Activated T-helper 9 cell treated with anti-CD3 and anti-CD28 coated beads, Interleukin-2, amount 50 U/mL, for 16 hours (primary cell): ENCODE data around the gene LURAP1L.

Source experiments
- DNase-seq: peaks from one replicate; pipeline ENCODE4 v3.0.0-alpha.2; 2020; ENCODE audit warnings: low read depth

The LURAP1L gene

DNA sequence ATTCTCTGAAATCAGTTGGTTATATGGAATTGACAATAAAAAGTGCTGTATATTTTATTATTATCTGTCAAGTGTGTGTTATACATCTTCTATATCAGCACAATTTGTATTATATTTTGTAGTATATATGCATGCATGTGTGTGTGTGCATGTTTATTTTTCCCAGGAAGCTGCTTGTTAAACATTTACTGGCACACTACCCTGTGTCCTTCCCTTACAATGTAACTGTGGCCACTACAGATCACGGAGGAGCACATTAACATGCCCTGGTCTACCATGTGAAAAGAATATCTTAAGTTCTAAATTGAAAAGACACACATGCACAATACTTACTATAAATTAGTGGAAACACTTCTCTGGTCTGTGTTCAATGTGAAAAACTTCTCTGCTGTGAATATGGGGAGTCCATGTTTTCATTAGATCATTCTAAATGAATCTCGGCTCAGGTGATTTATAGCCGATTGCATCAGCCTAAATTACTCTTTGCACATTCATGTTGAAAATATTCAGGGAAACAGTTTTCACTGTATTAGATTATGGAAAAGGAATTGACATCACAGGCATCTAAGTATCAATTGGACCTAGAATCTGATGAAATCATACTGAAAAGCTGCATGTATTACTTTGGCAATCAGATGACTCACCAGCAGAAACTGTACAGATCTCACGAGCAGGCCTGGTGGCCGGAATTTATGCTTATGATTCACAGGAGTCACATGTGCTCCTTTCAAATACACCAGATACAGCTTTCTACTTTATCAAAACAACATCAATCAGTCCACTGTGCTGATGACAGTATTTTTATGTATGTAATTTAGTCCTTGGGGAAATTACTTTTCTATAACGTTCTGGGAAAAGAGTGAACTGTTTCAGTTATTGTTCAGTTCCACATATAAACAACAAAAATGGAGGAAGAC is 39.4 kb downstream of the LURAP1L start:
- DNase-seq: no peak

DNA sequence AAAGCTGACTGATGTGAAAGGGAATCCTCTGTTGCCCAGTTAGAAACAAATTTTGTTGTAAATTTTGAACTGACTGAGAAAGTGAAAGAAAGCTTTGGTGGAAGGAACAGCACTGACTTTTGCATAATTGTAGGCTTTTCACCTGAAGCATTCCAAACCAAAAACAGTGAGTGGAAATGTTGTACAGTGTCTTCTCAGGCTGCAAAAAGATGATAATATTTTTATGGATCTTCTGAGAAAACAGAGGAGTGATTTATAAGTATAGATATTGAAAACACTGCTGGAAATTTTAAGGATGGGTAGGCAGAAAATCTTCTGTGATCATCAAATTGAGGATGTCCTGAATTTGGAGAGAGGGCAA is 40.0 kb downstream of the LURAP1L start:
- no peak for DNase-seq

DNA sequence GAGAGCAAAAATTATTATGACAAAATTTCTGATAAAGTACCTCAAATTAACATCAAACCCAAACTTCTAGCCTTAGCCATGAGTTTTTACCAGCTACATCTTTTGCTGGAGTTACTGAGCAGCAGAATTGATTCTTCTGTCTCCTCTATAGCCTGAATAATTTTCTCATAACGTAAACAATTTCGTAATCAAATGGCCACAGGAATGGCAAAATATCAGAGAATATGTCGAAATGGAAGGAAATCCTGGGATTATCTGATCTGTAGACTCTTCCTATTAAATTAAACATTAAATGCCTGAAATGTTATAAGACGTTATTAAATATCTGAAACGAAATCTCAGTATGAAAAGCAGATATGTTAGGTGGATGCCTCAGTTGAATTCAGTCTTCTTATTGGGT is 41.1 kb downstream of the LURAP1L start:
- DNase-seq: no peak

DNA sequence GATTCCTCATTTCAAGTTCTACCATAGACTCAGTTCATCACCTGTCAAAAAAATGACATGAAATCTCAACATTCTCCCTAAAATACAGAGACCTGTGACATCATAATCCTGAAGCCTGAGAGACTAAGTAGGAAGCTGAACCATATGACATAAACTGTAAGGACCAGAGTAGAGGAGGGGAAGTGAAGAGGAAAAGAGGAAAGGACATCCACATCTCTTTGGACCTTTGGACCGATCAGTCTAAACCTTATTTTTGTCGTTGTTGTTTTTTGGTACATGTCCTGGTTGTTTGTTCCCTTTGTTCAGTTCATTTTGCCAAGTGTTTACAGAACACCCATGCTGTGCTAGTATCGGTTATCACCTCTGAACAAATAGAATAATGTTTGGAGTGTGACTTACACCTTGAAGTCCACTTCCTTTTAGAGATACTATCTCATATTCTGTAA is 41.9 kb downstream of the LURAP1L start:
- no peak for DNase-seq

GRCh38 chr9:12817702-12818101 is 42.9 kb downstream of the LURAP1L start:
- DNase-seq: no peak

DNA sequence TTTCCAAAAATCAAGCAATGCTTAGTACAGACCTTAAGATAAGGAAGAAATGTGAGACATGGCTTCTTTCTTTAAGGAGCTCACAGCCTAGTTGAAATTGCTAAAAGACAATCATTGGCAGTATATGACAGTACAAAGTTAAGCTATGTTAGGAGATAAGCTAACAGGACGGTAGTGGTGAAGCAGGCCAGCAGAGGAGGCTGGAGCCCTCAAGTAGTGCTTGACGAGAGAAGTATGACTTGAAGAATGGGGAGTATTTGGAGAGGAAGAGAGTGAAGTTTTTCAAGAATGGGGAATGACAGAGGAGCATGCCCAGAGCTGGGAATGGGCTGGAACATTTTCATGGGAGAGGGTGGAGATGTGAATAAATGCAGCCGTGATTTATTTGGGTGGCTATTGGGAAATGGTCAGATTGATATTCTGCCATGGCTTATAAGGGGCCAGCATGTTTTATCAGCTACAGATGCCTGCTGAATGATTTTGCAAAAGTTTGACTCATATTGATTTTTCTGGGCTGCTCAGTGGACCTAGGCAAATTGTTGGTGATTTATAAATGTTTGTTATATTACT is 43.7 kb downstream of the LURAP1L start:
- no peak for DNase-seq

- DNase-seq: no peak
These were observed 44.8 kb downstream of the LURAP1L start for GRCh38 chr9:12819436-12820185.

DNA sequence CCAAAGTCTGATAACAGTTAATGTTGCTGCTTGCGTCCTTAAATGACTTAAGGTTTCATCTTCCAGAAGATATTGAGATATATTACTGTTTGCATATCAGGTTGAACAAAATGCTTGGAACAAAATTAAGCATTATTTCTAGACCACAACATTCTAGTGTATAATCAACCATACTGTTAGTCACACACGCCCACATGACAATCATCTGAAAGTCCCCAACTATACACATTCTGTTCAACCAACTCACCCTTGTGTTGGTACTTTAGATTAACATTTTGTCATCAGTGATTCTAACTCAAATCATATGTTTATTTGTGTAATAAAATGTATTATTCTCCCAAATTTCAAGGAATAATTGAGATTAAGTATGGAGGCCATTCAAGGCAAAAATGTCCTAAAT is 47.3 kb downstream of the LURAP1L start:
- no peak for DNase-seq

DNA sequence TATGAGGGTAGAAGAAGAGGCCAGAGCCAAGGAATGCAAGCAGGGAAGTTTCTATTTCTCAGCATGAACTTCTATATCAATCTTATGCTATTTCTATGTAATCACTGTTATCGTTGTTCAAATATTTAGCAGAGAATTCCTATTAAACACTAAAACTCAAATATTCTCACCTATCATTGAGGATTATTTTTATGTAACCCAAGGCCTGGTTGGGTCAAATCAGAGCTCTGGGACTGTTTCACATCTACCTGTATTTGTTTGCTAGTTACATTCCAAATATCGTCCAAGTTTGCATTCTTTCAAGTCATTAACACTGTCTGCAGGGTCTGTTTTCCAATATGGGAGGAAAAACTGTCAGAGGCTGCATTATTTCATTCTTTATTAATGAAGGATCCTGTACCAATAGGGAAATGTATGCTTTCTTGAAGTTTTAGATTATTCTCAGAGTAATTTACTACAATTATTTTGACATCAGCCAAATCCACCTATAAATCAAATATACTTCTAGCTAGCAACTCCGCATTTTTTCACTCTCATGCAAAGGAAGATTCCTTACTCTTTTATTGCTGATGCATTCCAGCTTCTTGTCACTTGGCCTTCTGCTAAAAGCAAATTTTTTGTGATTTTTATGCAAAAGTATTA is 52.2 kb downstream of the LURAP1L start:
- DNase-seq: no peak

- no peak for DNase-seq
These were observed 58.9 kb downstream of the LURAP1L start for GRCh38 chr9:12833701-12834100.

DNA sequence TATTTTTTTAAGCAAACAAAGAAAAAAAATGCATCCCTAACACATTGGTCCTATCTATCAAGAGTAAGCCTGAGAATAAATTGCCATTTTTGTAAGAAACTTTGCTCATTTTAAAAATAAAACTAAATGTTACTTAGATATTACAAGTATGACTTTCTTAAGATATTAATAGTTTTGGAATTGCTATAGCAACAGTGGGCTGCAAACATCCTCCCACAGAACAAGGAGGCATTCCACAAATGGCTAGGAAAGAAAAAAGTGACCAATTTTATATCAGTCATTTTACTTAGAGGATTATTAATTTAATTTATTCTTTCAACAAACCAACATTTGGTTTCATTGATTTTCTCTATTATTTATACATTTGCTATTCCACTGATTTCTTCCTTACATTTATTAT is 63.7 kb downstream of the LURAP1L start:
- DNase-seq: no peak

GRCh38 chr9:12843735-12844134 is 68.9 kb downstream of the LURAP1L start:
- DNase-seq: no peak

GRCh38 chr9:12846035-12846434 is 71.2 kb downstream of the LURAP1L start:
- no peak for DNase-seq

DNA sequence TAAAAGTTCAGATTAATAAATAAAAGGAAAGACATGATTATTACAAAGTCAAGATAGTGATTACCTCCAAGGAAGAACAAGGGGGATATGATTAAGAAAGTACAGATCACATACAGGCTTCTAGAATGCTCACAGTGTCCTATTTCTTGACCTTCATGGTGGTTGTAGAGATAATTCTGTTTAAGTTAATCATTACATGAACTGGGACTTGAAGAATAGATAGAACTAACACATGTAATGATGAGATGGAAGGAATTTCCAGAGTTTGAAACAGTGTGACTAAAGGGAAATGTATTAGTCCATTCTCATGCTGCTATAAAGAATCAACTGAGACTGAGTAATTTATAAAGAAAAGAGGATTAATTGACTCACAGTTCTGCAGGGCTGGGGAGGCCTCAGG is 72.7 kb downstream of the LURAP1L start:
- no peak for DNase-seq

DNA sequence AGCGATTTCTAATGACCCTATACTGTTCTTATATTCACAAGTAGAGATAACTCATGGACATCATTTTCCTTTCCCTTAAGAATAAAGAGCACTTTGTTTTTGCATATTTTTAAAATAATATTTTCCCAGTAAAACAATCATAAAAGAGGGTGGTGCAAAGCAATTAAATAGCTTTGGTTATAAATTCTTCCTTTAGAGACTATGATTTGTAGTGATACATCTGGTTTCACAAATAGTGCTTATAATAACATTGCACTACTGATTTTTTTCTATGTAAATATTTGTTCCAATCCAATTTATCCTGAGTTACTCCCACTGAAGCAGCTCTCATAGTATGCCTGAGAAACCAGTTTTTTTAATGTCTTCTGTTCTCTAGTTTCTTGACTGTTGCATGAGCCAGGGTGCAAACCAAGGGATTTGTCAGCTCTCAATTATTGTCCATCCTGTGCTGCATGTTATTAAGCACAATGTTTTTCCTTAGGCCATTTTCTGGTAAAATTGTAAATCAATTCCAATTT is 74.7 kb downstream of the LURAP1L start:
- DNase-seq: no peak

GRCh38 chr9:12851341-12852090 is 76.7 kb downstream of the LURAP1L start:
- no peak for DNase-seq

- DNase-seq: no peak
These were observed 78.2 kb downstream of the LURAP1L start for GRCh38 chr9:12853051-12853450.

DNA sequence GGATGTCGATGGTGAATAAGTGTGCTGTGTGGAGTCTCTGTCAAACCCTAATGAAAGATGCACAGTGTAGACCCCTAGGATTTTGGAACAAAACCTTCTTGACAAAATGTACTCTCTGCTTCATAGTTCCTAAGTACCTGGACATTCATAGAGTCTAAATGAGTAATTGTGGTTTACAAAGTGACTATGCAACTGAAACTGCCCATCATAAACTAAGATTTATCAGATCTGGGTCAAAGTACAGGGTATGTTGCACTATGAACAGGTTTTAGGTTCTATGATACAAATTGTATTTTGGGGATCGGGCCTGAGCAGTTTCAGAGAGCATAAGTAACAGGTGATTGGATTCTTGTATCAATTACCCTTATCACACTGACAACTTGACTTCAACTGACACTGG is 79.4 kb downstream of the LURAP1L start:
- no peak for DNase-seq

DNA sequence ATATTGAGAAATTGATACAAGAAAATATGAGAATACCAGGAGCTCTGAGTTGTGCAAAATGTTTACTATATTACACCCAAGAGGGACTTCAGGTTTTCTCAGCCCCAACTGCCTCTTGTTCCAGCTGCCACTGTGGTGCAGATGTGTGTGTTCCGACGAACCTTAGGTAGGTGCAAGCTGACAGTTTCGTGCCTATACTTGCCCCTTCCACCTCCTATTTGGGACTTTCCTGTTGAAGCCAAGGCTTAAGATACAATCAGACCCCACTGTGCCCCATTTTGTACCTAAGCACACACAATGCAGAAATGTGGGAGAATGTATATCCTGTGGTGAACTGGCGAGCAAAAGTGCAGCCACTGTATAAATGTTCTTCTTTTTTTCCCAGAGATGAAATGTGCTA is 80.2 kb downstream of the LURAP1L start:
- no peak for DNase-seq

- no peak for DNase-seq
These were observed 81.8 kb downstream of the LURAP1L start for GRCh38 chr9:12856603-12857002.

DNA sequence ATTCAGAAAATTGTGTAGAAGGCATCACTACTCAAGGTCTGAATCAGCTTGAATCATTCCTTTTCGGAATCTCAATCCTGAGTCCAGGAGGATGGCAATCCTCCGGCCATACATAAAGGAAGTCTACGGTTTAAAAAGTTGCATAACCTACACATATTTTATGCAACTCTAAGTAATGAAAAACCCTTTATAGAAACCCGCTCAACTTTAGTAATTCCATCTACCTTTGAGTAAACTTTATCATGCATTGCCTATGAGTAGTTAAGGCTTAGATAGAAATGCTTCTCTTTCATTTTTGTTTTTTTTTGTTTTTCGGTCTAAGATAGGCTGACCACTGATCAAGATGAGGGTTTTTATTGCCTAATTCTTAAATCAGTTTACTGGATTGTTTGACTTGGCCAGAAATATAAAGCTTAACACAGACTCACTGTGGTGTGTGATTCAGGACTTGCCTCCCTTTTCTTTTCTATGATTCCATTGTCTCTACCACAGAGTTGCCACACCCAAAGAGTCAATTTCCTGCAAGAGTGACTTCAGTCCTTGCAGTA is 85.0 kb downstream of the LURAP1L start:
- DNase-seq: no peak
